HG03064 (cell line): ENCODE results near the gene TES.
"Not testable (repeated sequence)": the region's sequence is repeated elsewhere in the genome, so short reads cannot be mapped to it uniquely, and the experiment has no call there.

Experiments
- ATAC-seq: cut with Tn5 transposase; IDR thresholded peaks from one replicate; pipeline ENCODE4 v1.9.1; 2021; ENCODE audit warnings: low read depth; ENCODE audit not compliant: unreplicated experiment

The TES gene

GRCh38 chr7:116279217-116279616 is 68.9 kb downstream of the TES start:
- no peak for ATAC-seq

- ATAC-seq: no peak
These were observed 70.5 kb downstream of the TES start for GRCh38 chr7:116280803-116281202.

DNA sequence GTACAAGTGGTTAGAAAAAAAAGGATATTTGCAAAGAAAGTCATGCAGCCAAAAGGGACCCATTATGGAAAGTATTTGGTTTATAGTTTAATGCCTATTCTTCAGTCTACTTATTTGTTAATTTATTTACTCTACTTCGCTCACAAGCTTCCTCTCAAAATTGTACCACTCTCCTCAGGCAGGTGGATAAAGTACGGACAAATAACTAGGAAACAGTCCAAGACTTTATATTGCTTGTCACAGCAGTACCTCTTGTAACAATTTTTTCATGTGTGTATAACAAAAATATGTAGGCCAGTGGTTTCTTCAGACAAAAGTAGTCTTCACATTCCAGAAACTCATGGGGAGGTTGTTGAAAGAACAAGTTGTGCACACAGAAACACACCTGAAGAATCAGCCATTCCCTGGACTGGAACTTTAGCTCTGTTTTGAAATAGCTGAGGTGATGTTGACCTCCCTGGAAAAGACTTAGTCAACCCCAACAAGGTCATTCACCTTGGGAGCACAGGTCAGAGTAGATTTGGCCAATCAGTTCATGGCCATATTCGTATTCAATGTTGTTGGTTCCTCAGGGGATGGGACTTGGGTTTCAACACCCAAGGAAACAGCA is 73.4 kb downstream of the TES start:
- no peak for ATAC-seq

DNA sequence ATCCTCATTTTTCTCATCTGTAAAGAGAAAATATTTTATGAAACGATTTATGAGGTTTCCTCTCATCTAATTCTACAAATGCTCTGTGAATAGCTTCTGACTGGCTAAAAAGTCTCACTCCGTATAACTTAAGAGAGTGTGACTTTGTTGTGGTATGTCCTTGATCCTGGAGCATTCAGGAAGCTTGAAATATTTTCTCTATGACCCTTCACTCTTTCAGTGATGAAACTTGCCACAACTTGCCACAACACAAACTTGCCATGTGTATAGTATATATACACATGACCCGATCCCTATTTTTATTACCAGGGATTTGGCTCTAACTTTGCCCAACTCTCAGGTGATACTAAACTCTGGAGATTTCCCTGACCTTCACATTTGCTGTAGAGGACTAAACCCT is 74.1 kb downstream of the TES start:
- ATAC-seq: no peak

- ATAC-seq: no peak
These were observed 74.9 kb downstream of the TES start for GRCh38 chr7:116285252-116285651.

GRCh38 chr7:116290740-116291139 is 80.4 kb downstream of the TES start:
- ATAC-seq: no peak

DNA sequence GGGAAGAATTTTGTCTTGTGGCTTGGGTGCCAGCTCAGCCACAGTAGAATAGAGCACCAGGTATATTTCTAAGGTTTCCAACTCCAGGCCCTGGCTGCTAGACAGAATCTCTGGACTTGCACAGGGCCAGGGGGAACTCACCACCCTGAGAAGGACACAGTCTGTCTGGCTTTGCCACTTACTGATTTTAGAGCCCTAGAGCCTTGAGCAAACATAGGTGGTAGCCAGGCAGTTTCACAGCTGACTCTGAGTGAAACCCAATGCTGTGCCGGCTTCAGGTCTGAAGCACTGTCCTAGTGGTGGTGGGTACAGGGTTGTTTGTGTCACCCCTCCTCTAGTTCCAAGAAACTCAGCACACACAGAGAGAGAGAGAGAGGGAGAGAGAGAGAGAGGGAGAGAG is 81.6 kb downstream of the TES start:
- ATAC-seq: no peak

GRCh38 chr7:116292381-116292780 is 82.0 kb downstream of the TES start:
- no peak for ATAC-seq

DNA sequence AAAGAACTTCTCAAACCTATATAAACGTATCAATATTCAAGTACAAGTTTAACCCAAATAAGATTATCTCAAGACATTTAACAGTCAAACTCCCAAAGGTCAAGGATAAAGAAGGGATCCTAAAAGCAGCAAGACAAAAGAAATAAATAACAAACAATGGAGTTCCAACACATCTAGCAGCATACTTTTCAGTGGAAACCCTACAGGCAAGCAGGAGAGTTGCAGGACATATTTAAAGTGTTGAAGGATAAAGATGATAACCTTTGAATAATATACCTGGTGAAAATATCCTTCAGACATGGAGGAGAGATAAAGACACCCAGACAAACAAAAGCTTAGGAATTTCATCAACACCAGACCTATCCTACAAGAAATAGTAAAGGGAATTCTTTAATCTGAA is 82.8 kb downstream of the TES start:
- no peak for ATAC-seq

GRCh38 chr7:116293633-116294032 is 83.3 kb downstream of the TES start:
- no peak for ATAC-seq

GRCh38 chr7:116295903-116296302 is 85.6 kb downstream of the TES start:
- ATAC-seq: not testable (repeated sequence)

GRCh38 chr7:116298055-116298454 is 87.7 kb downstream of the TES start:
- no peak for ATAC-seq

- ATAC-seq: no peak
These were observed 88.2 kb downstream of the TES start for GRCh38 chr7:116298576-116298975.

- no peak for ATAC-seq
These were observed 95.4 kb downstream of the TES start for GRCh38 chr7:116305485-116306408.

GRCh38 chr7:116306409-116307048 is 96.2 kb downstream of the TES start:
- no peak for ATAC-seq

DNA sequence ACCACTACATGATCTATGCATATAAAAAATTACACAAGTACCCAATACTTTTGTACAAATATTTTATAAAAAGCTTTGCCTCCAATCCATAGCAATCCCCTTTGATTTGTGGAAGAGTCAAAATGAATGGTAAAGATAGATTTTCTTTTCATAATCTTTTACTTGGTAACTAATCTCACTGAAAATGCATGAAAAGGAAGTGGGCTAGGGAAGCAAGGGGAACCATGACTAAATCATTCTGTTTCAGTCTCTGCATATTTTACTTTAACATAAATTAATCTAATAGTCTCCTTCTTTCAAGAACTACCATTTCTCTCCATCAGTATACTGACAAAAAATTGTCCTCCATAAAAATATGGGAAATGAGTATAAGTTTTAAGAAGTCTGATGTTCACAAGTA is 96.9 kb downstream of the TES start:
- ATAC-seq: no peak
